Spleen (tissue), 7 donors: Measurements from ENCODE around the gene SDC1.

ENCODE experiments used
- CTCF ChIP-seq, 11 experiments: fragments of 200-600 bp in 7 of 11; fragments of 450-650 bp in 4 of 11; sonication (generic) in 4 of 11; IDR thresholded peaks in 8 of 11; conservative IDR thresholded peaks in 3 of 11; 1 replicate in 7 of 11; 2 replicates in 4 of 11; pipeline versions ENCODE4 v1.4.0 to v1.8.0; 2016 to 2021; ENCODE audit warnings: antibody characterized with exemption in 11 of 11, inconsistent platforms in 4 of 11, mild to moderate bottlenecking in 1 of 11
- POLR2A ChIP-seq, 3 donors: fragments of 450-650 bp; IDR thresholded peaks; one replicate each; pipeline ENCODE4 v1.5.1; 2017; ENCODE audit warnings: antibody characterized with exemption in 3 of 3, mild to moderate bottlenecking in 1 of 3
- POLR2AphosphoS5 ChIP-seq, 3 donors: sonication (generic); formaldehyde crosslinking; IDR thresholded peaks; one replicate each; pipeline ENCODE4 v1.5.1; 2017; ENCODE audit warnings: antibody characterized with exemption in 3 of 3
- donor health status: DM: no; HTN: no; CAD: no; lungs with moderate emphysema.
- donor health status: DM: no; HTN: no; CAD: no.
- donor health status: DM: no; HTN: no; CAD: no.

GRCh38 chr2:20190876-20191713 is 33.8 kb downstream of the SDC1 start:
- no peak for TF ChIP-seq CTCF (IDR thresholded peaks at IDR 0.05 in 8 of 11, conservative IDR thresholded peaks at IDR 0.05 in 3 of 11)
- no peak for TF ChIP-seq POLR2A (IDR thresholded peaks at IDR 0.05)
- no peak for TF ChIP-seq POLR2AphosphoS5 (IDR thresholded peaks at IDR 0.05)
